B cell (primary cell): Measurements from ENCODE around the gene EHBP1.

Source experiments
- EZH2 ChIP-seq: IDR thresholded peaks from 2 replicates; pipeline ENCODE4 v1.6.1; 2012; ENCODE audit warnings: borderline replicate concordance, low read depth, mild to moderate bottlenecking, moderate library complexity, low read length; ENCODE audit not compliant: insufficient read depth, poor library complexity, severe bottlenecking
- TF ChIP-seq, protein P1 (sequence below): fragments of 200-600 bp; IDR thresholded peaks from one replicate; pipeline ENCODE4 v1.8.0; 2022; ENCODE audit warnings: antibody characterized with exemption, mild to moderate bottlenecking

DNA sequence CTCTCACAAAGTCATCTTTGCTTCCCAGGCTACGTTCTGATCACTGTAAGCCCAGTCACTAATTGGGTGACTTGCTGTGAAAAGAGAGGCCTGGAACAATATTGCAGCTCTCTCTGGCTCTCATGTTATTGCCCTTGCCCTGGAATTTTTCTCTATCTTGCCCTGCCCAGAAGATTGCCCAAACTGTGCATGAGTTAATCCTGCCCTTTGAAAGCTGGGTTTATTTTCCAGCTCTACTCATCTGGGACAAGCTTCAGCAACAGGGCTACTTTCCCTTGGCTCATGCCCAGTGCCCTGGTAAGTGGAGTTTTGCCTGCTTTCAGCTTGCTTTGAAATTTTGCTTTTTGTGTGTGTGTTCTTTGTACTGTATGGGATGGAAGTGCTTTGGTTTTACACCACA lies 6.9 kb upstream of the EHBP1 start:
- TF ChIP-seq, protein P1, sequence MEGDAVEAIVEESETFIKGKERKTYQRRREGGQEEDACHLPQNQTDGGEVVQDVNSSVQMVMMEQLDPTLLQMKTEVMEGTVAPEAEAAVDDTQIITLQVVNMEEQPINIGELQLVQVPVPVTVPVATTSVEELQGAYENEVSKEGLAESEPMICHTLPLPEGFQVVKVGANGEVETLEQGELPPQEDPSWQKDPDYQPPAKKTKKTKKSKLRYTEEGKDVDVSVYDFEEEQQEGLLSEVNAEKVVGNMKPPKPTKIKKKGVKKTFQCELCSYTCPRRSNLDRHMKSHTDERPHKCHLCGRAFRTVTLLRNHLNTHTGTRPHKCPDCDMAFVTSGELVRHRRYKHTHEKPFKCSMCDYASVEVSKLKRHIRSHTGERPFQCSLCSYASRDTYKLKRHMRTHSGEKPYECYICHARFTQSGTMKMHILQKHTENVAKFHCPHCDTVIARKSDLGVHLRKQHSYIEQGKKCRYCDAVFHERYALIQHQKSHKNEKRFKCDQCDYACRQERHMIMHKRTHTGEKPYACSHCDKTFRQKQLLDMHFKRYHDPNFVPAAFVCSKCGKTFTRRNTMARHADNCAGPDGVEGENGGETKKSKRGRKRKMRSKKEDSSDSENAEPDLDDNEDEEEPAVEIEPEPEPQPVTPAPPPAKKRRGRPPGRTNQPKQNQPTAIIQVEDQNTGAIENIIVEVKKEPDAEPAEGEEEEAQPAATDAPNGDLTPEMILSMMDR = no peak
- TF ChIP-seq EZH2 = no peak
